Spleen (tissue), 7 donors: ENCODE results near the gene NRDC.

Source experiments
- CTCF ChIP-seq, 11 experiments: fragments of 200-600 bp in 7 of 11; fragments of 450-650 bp in 4 of 11; sonication (generic) in 4 of 11; IDR thresholded peaks in 8 of 11; conservative IDR thresholded peaks in 3 of 11; 1 replicate in 7 of 11; 2 replicates in 4 of 11; pipeline versions ENCODE4 v1.4.0 to v1.8.0; 2016 to 2021; ENCODE audit warnings: antibody characterized with exemption in 11 of 11, inconsistent platforms in 4 of 11, mild to moderate bottlenecking in 1 of 11
- POLR2A ChIP-seq, 3 donors: fragments of 450-650 bp; IDR thresholded peaks; one replicate each; pipeline ENCODE4 v1.5.1; 2017; ENCODE audit warnings: antibody characterized with exemption in 3 of 3, mild to moderate bottlenecking in 1 of 3
- donor health status: DM: no; HTN: no; CAD: no; lungs with moderate emphysema.
- donor health status: DM: no; HTN: no; CAD: no.
- donor health status: DM: no; HTN: no; CAD: no.

- no peak for TF ChIP-seq CTCF (IDR thresholded peaks at IDR 0.05 in 8 of 11, conservative IDR thresholded peaks at IDR 0.05 in 3 of 11)
- no peak for TF ChIP-seq POLR2A (IDR thresholded peaks at IDR 0.05)
Measured at GRCh38 chr1:51859735-51860134, 18.8 kb downstream of the NRDC start.
